Renal cortical epithelial cell (primary cell): Measurements from ENCODE around the gene SUN2. TPM values are rescaled to one million over a fixed set of nuclear protein-coding genes. Genes with fewer than 3 reads are reported as not detected.

Source experiments
- DNase-seq: peaks from one replicate; pipeline ENCODE4 v3.0.0-alpha.2; 2011; ENCODE audit warnings: low read depth
- total RNA-seq: library from RNA; depleted of rRNA; stranded (reverse); fragments of >200 nt; gene quantifications from 2 replicates; pipeline ENCODE4 v1.2.3, GENCODE V29; 2014

Gene SUN2
- total RNA-seq, 1 donor from 2014 or later = 117 TPM

- peak; percentile 58 for DNase-seq
Measured at GRCh38 chr22:38753948-38754750, 1.6 kb downstream of the SUN2 start.

- no peak for DNase-seq
Measured at GRCh38 chr22:38751422-38752346, 4.1 kb downstream of the SUN2 start.

GRCh38 chr22:38751066-38751421 lies 4.8 kb downstream of the SUN2 start:
- no peak for DNase-seq

GRCh38 chr22:38750638-38751037 lies 5.2 kb downstream of the SUN2 start:
- DNase-seq = no peak

- DNase-seq = no peak
Measured at GRCh38 chr22:38750104-38750503, 5.7 kb downstream of the SUN2 start.

- DNase-seq = no peak
Measured at GRCh38 chr22:38748487-38749136, 7.2 kb downstream of the SUN2 start.

GRCh38 chr22:38745676-38746460 lies 9.9 kb downstream of the SUN2 start:
- no peak for DNase-seq

- no peak for DNase-seq
Measured at GRCh38 chr22:38744981-38745380, 10.8 kb downstream of the SUN2 start.

GRCh38 chr22:38742176-38742942 lies 13.4 kb downstream of the SUN2 start:
- no peak for DNase-seq

GRCh38 chr22:38741576-38741975 lies 14.2 kb downstream of the SUN2 start:
- DNase-seq = no peak

GRCh38 chr22:38741166-38741565 lies 14.6 kb downstream of the SUN2 start:
- DNase-seq = no peak

GRCh38 chr22:38740754-38741153 lies 15.0 kb downstream of the SUN2 start:
- no peak for DNase-seq

GRCh38 chr22:38740116-38740723 lies 15.6 kb downstream of the SUN2 start:
- no peak for DNase-seq

GRCh38 chr22:38739300-38740055 lies 16.3 kb downstream of the SUN2 start:
- no peak for DNase-seq

GRCh38 chr22:38738475-38739070 lies 17.2 kb downstream of the SUN2 start:
- no peak for DNase-seq

- DNase-seq = no peak
Measured at GRCh38 chr22:38737302-38738060, 18.3 kb downstream of the SUN2 start.

GRCh38 chr22:38736257-38736570 lies 19.6 kb downstream of the SUN2 start:
- DNase-seq = no peak

GRCh38 chr22:38735465-38736256 lies 20.1 kb downstream of the SUN2 start:
- peak; percentile 11 for DNase-seq
